Activated CD8-positive, alpha-beta memory T cell treated with anti-CD3 and anti-CD28 coated beads, Interleukin-2, amount 10 ng/mL, durations not matched to agents 7 days and 5 days (primary cell): ENCODE measurements around the gene ADAMTS16. TPM values are rescaled to one million over a fixed set of nuclear protein-coding genes. Genes with fewer than 3 reads are reported as not detected.

Experiments used
- ATAC-seq: fragments of 150-1000 bp; cut with Tn5 transposase; one replicate; pipeline ENCODE4 v1.10.0; 2021; ENCODE audit warnings: moderate library complexity
- CTCF ChIA-PET: fragments of 350-600 bp; sonication (Branson Sonifier 250); formaldehyde crosslinking; loops from one replicate; lab custom pipeline; 2021; ENCODE audit warnings: antibody characterized with exemption; lab: Charles Lee
- DNase-seq: peaks from one replicate; pipeline ENCODE4 v3.0.0-alpha.2; 2020
- H3K27ac Mint-ChIP-seq: one replicate; pipeline ENCODE4 v1.8.0; 2021; ENCODE audit warnings: mild to moderate bottlenecking, mixed read lengths
- H3K27me3 Mint-ChIP-seq: one replicate; pipeline ENCODE4 v1.8.0; 2021; ENCODE audit warnings: mixed read lengths
- H3K36me3 Mint-ChIP-seq: one replicate; pipeline ENCODE4 v1.8.0; 2021; ENCODE audit warnings: mild to moderate bottlenecking, mixed read lengths
- H3K4me1 Mint-ChIP-seq: one replicate; pipeline ENCODE4 v1.8.0; 2021; ENCODE audit warnings: mixed read lengths
- H3K4me3 Mint-ChIP-seq: one replicate; pipeline ENCODE4 v1.8.0; 2021; ENCODE audit warnings: mild to moderate bottlenecking, moderate library complexity, mixed read lengths
- H3K9me3 Mint-ChIP-seq: one replicate; pipeline ENCODE4 v1.8.0; 2022; ENCODE audit warnings: low read depth, mixed read lengths
- total RNA-seq, 2 experiments: library from RNA; stranded (reverse); gene quantifications; one replicate each; pipeline ENCODE4 v1.2.3, GENCODE V29; 2021

ADAMTS16 gene, protein sequence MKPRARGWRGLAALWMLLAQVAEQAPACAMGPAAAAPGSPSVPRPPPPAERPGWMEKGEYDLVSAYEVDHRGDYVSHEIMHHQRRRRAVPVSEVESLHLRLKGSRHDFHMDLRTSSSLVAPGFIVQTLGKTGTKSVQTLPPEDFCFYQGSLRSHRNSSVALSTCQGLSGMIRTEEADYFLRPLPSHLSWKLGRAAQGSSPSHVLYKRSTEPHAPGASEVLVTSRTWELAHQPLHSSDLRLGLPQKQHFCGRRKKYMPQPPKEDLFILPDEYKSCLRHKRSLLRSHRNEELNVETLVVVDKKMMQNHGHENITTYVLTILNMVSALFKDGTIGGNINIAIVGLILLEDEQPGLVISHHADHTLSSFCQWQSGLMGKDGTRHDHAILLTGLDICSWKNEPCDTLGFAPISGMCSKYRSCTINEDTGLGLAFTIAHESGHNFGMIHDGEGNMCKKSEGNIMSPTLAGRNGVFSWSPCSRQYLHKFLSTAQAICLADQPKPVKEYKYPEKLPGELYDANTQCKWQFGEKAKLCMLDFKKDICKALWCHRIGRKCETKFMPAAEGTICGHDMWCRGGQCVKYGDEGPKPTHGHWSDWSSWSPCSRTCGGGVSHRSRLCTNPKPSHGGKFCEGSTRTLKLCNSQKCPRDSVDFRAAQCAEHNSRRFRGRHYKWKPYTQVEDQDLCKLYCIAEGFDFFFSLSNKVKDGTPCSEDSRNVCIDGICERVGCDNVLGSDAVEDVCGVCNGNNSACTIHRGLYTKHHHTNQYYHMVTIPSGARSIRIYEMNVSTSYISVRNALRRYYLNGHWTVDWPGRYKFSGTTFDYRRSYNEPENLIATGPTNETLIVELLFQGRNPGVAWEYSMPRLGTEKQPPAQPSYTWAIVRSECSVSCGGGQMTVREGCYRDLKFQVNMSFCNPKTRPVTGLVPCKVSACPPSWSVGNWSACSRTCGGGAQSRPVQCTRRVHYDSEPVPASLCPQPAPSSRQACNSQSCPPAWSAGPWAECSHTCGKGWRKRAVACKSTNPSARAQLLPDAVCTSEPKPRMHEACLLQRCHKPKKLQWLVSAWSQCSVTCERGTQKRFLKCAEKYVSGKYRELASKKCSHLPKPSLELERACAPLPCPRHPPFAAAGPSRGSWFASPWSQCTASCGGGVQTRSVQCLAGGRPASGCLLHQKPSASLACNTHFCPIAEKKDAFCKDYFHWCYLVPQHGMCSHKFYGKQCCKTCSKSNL
- not detected for total RNA-seq

DNA sequence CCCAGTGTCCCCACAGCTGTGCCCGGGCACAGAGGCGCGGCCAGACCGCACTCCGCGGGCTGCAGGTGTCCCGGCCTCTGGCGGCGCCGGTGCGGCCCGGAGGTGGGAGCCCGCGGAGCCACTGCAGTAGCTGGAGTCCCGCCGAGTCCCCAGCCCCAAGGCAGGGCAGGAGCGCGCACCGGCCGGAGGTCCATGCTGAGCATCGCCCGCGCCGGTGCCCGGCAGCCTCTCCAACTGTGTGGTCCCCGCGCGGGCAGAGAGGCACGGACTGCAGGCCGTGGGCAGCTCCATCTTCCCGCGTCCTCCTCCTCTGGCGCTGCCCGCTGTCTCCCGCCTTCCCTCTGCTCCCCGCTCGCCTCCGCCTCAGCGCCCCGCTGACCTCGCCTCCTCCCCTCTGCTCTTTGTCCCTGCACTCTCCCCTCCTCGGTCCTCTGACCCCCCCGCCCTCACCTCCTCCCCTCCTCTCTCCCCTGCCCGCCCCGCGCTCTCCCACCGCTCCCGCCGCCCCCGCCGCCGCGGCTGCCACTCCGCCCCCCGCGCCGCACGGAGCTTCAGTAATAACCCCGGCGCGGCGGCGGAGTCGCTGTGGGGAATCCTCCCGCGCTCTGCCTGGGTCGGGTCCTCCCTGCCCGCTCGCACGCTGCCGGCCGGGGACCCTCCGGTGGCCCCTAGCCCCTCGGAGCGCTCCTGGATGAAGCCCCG lies at the start of gene ADAMTS16:
ADAMTS16 (plus strand) TSS at position 554 of the 702 bp plus-strand sequence; CDS start at position 692, 138 bp downstream.
- CTCF ChIA-PET = no interaction called here
- ATAC-seq (no peak), DNase-seq (no peak)
- no peaks in the 10 kb centered on the region for H3K9me3 Mint-ChIP-seq
- no peak within 1 kb of the TSS for H3K4me3 Mint-ChIP-seq
- peaks cover 3% of the 10 kb centered on the region for H3K4me1 Mint-ChIP-seq
- H3K27ac Mint-ChIP-seq = no peak within 1 kb of the TSS
- H3K27me3 Mint-ChIP-seq = peaks cover 25% of the 10 kb centered on the region
- no peaks in the 10 kb centered on the region for H3K36me3 Mint-ChIP-seq

DNA sequence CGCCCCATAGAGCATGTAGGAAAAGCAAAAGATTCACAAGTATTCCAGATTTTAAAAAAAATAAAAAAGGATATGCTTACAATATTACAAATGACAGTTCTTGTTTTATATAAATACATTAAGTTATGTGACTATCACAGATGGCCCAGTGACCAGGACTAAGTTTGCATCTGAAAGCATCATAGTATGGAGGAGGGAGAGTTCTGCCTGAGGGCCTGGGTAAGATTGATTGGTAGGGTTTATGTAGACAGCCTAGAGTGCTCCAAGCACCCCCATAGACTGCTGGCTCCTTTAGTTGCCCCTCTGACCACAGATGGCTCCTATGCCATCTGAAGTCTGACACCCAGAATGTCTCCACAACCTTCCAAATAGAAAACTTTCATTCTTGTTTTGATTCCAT lies 48.0 kb upstream of the ADAMTS16 start:
- Mint-ChIP-seq H3K27me3 (no peaks in the 10 kb centered on the region), H3K36me3 (no peaks in the 10 kb centered on the region), H3K4me1 (no peaks in the 10 kb centered on the region), H3K9me3 (peaks cover 2% of the 10 kb centered on the region), H3K27ac (no peak overlapping the region), H3K4me3 (no peak overlapping the region)
- DNase-seq = no peak
- ATAC-seq = no peak
- CTCF ChIA-PET = no interaction called here

DNA sequence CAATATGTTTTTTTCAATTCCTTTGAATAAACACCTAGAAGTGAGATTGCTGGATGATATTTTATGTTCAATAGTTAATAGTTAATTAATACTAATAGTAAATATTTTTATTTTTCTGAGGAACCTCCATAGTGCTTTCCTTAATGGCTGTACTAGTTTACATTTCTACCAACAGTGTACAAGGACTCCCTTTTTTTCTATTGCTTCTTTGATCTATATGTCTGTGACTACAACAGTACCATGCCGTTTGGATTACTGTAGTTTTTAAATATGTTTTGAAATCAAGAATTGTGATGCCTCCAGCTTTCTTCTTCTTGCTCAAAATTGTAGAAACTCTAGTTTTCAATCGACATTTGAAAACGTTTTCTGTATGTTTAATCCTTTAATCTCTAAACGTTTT lies 39.5 kb upstream of the ADAMTS16 start:
- H3K27ac Mint-ChIP-seq = no peak overlapping the region
- ATAC-seq = no peak
- CTCF ChIA-PET = no interaction called here
- no peaks in the 10 kb centered on the region for H3K36me3 Mint-ChIP-seq
- no peak overlapping the region for H3K4me3 Mint-ChIP-seq
- H3K27me3 Mint-ChIP-seq = no peaks in the 10 kb centered on the region
- no peaks in the 10 kb centered on the region for H3K4me1 Mint-ChIP-seq
- DNase-seq = no peak
- peaks cover 3% of the 10 kb centered on the region for H3K9me3 Mint-ChIP-seq

DNA sequence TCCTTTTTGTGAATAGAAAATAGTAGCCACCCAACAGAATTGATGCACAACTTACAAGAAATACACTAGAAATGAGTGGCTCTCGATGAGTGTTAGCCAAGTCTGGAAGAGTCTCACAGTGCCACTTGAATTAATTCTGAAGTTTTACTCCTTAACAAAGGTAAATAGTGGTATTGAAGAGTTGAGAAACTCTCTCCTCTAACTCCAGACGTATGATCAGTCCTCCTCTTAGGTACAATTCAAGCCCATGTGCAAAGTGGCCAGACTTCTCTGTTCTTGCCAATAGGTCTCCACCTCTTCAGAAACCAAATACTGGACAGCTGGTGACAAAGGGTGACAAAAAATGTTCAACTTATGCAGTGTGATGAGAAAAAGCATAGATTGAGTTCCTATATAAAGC lies 38.5 kb upstream of the ADAMTS16 start:
- peaks cover 3% of the 10 kb centered on the region for H3K9me3 Mint-ChIP-seq
- no peaks in the 10 kb centered on the region for H3K4me1 Mint-ChIP-seq
- no peak overlapping the region for H3K27ac Mint-ChIP-seq
- CTCF ChIA-PET = no interaction called here
- no peak overlapping the region for H3K4me3 Mint-ChIP-seq
- ATAC-seq (no peak), DNase-seq (no peak)
- H3K36me3 Mint-ChIP-seq = no peaks in the 10 kb centered on the region
- H3K27me3 Mint-ChIP-seq = no peaks in the 10 kb centered on the region

DNA sequence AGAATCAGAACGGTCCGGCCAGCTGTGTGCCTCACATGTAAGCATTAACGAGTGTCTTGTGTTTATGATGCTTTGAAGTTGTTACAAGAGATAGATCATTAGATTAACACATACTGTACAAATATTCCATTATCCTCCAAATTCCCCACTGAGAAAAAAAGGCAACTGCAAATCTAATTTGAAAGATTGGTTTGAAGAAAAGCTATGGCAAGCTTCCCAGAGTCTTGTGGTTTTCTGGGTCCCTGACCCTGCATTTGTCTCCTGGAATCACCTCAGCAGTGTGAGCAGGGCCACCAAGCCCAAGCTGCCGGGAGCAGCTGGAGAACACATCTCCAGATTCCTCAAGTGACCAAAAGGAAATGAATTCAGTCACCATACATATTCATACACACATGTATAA lies 36.9 kb upstream of the ADAMTS16 start:
- Mint-ChIP-seq H3K27me3 (no peaks in the 10 kb centered on the region), H3K36me3 (no peaks in the 10 kb centered on the region), H3K4me3 (no peak overlapping the region), H3K27ac (no peak overlapping the region), H3K4me1 (no peaks in the 10 kb centered on the region), H3K9me3 (peaks cover 3% of the 10 kb centered on the region)
- ATAC-seq = no peak
- CTCF ChIA-PET = no interaction called here
- no peak for DNase-seq

DNA sequence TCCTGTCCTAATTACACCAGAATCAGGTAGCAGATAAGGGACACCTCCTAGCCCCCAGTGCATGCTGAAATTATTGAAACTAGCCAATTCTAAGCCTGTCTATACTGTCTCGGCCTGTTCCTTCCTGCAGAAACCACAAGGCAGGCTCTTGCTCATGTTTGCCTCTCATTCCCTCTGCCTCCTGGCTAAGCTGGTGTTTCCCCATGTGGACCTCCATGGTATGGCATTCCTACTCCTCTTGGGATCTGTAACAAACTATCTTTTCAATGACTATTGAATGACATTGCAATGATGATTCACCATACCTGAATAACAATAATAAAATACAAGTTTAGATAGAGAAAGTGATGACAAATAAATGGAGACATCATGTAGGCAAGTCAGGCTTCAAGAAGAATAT lies 35.6 kb upstream of the ADAMTS16 start:
- Mint-ChIP-seq H3K27me3 (no peaks in the 10 kb centered on the region), H3K27ac (no peak overlapping the region), H3K36me3 (no peaks in the 10 kb centered on the region), H3K9me3 (peaks cover 3% of the 10 kb centered on the region), H3K4me1 (no peaks in the 10 kb centered on the region), H3K4me3 (no peak overlapping the region)
- ATAC-seq = no peak
- DNase-seq = no peak
- CTCF ChIA-PET = no interaction called here

DNA sequence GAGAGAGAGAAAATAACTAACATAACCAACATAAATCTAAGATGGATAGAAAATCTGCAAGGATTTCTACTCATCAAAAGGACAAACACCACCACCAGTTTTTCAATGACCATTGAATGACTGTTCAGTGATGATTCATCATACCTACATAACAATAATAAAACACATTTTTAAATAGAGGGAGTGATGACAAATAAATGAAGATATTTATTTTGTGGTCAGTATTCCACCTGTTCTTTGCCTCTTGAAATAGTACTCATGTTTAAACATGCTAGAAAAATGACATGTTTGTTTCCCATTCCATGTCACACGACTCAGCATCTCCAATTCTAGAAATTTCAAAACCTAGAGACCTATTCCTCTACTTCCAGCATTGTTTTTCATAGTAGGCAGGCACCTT lies 34.6 kb upstream of the ADAMTS16 start:
- CTCF ChIA-PET = no interaction called here
- no peak overlapping the region for H3K27ac Mint-ChIP-seq
- peaks cover 3% of the 10 kb centered on the region for H3K9me3 Mint-ChIP-seq
- no peaks in the 10 kb centered on the region for H3K4me1 Mint-ChIP-seq
- no peaks in the 10 kb centered on the region for H3K27me3 Mint-ChIP-seq
- DNase-seq (no peak), ATAC-seq (no peak)
- H3K36me3 Mint-ChIP-seq = no peaks in the 10 kb centered on the region
- no peak overlapping the region for H3K4me3 Mint-ChIP-seq

DNA sequence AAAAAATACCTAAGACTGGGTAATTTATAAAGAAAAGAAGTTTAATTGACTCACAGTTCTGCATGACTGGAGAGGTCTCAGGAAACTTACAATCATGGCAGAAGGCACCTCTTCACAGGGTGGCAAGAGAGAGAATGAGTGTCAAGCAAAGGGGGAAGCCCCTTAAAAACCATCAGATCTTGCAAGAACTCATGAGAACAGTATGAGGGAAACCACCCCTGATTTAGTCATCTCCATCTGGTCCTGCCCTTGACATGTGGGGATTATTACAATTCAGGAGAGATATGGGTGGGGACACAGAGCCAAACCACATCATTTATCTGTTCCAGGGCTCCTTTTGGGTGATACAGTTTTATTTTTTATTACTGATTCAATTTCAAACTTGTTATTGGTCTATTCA lies 23.2 kb upstream of the ADAMTS16 start:
- Mint-ChIP-seq H3K27ac (no peak overlapping the region), H3K4me3 (no peak overlapping the region), H3K27me3 (no peaks in the 10 kb centered on the region), H3K36me3 (no peaks in the 10 kb centered on the region), H3K4me1 (no peaks in the 10 kb centered on the region), H3K9me3 (no peaks in the 10 kb centered on the region)
- DNase-seq = no peak
- CTCF ChIA-PET = no interaction called here
- no peak for ATAC-seq

DNA sequence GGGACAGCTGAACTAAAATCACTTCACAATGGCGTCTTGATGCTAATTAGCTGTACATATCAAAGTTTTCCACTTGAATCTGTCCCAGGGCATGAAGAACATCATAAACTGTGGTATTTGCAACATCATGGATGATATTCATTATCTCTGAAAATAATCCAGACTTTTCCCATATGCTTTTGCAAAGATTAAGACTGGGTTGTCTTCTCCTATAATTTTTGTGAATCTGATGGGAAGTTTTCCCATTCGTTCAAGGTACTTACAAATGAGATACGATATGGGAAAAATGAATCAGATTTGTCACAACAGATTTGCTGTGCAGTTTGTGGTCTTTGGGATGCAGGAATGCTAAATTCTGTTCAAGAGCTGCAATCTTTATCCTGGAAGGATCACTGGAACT lies 17.4 kb upstream of the ADAMTS16 start:
- ATAC-seq (no peak), DNase-seq (no peak)
- Mint-ChIP-seq H3K9me3 (no peaks in the 10 kb centered on the region), H3K4me1 (no peaks in the 10 kb centered on the region), H3K27ac (no peak overlapping the region), H3K36me3 (no peaks in the 10 kb centered on the region), H3K4me3 (no peak overlapping the region), H3K27me3 (no peaks in the 10 kb centered on the region)
- CTCF ChIA-PET = no interaction called here

DNA sequence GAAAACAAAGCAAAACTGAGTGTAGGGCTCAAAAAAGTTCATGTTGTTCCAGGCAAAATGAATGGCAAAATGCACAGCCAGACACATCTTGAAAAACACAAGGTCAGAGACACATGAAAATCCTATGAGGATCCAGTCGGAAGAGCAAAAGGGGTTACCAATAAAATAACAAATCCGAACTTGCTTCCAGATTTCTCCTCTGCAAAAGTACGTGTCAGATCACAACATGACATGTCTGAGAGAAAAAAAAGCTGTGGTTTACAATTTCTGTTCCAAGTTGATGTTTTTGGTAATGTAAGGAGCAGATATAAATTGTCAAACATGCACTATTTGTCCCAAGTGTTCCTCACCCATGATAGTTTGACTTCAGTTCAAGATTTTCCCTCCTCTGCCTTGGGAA lies 15.9 kb upstream of the ADAMTS16 start:
- no peaks in the 10 kb centered on the region for H3K4me1 Mint-ChIP-seq
- DNase-seq (no peak), ATAC-seq (no peak)
- no peaks in the 10 kb centered on the region for H3K9me3 Mint-ChIP-seq
- CTCF ChIA-PET = no interaction called here
- H3K27me3 Mint-ChIP-seq = no peaks in the 10 kb centered on the region
- no peak overlapping the region for H3K27ac Mint-ChIP-seq
- H3K36me3 Mint-ChIP-seq = no peaks in the 10 kb centered on the region
- H3K4me3 Mint-ChIP-seq = no peak overlapping the region

DNA sequence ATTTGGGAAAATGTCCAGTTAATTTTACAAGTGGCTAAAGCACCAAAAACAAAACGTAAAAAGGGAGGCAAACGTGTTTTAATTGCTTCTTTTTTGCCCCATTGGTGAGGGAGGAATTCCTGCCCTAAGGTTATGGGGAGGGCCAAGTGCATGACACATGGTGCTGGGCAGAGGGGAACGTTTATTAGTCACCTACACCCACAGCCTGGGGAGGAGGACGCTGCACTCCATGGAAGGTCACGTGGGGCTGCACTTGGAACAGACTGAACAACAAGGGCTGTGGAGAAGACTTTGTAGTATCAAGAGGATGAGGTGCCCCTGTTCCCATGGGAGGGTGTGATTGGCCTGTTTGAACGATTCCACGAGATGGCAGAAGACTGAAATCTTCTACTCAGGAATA lies 13.7 kb upstream of the ADAMTS16 start:
- H3K36me3 Mint-ChIP-seq = no peaks in the 10 kb centered on the region
- CTCF ChIA-PET = no interaction called here
- H3K4me1 Mint-ChIP-seq = no peaks in the 10 kb centered on the region
- H3K9me3 Mint-ChIP-seq = no peaks in the 10 kb centered on the region
- DNase-seq (no peak), ATAC-seq (no peak)
- H3K27ac Mint-ChIP-seq = no peak overlapping the region
- no peak overlapping the region for H3K4me3 Mint-ChIP-seq
- no peaks in the 10 kb centered on the region for H3K27me3 Mint-ChIP-seq

DNA sequence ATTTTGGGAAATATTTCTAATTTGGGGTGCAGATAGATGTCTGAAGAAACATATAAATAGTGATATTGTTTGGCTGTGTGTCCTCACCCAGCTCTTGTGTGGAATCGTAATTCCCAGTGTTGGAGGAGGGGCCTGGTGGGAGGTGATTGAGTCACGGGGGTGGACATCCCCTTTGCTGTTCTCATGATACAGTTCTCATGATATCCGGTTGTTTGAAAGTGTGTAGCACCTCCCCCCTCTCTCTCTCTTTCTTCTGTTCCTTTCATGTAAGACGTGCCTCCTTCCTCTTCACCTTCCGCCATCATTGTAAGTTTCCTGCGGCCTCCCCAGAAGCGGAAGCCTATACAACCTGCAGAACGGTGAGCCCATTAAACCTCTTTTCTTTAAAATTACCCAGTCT lies 11.4 kb upstream of the ADAMTS16 start:
- ATAC-seq (no peak), DNase-seq (no peak)
- Mint-ChIP-seq H3K36me3 (no peaks in the 10 kb centered on the region), H3K4me1 (no peaks in the 10 kb centered on the region), H3K27ac (no peak overlapping the region), H3K27me3 (no peaks in the 10 kb centered on the region), H3K9me3 (no peaks in the 10 kb centered on the region), H3K4me3 (no peak overlapping the region)
- CTCF ChIA-PET = no interaction called here

DNA sequence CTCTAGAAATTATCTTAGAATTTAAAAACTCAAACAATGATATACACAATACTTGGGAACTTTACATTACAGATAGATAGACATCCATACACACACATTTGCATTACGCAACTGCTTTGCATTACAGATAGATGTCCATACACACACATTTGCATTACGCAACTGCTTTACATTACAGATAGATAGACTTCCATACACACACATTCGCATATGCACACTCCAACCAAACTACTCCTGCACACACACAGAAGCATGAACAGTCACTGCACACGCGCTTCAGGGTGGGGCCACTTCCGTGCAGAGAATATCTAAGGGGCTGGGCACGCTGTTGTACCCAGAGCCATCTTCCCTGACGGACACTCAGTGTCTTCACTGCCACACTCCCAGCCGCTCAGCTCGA lies 7.9 kb upstream of the ADAMTS16 start:
- CTCF ChIA-PET = no interaction called here
- Mint-ChIP-seq H3K27me3 (no peaks in the 10 kb centered on the region), H3K36me3 (no peaks in the 10 kb centered on the region), H3K4me1 (no peaks in the 10 kb centered on the region), H3K9me3 (peaks cover 1% of the 10 kb centered on the region), H3K27ac (no peak overlapping the region), H3K4me3 (no peak overlapping the region)
- DNase-seq (no peak), ATAC-seq (no peak)
